HG03060 (cell line): ENCODE measurements around the gene TRMT61A.
"Not testable (repeated sequence)": the region's sequence is repeated elsewhere in the genome, so short reads cannot be mapped to it uniquely, and the experiment has no call there.

Experiments used
- ATAC-seq: cut with Tn5 transposase; IDR thresholded peaks from one replicate; pipeline ENCODE4 v1.9.1; 2021; ENCODE audit warnings: low read depth, moderate number of reproducible peaks; ENCODE audit not compliant: unreplicated experiment

The TRMT61A gene

GRCh38 chr14:103521951-103522563 lies 6.9 kb upstream of the TRMT61A start:
- no peak for ATAC-seq

GRCh38 chr14:103522649-103523574 lies 6.1 kb upstream of the TRMT61A start, which contains the start of gene CKB:
CKB (minus strand) TSS chr14:103522830; CDS start chr14:103522493, 337 bp downstream.
- ATAC-seq, result no peak

- no peak for ATAC-seq
Measured at GRCh38 chr14:103523575-103523954, 5.4 kb upstream of the TRMT61A start.

- ATAC-seq, result no peak
Measured at GRCh38 chr14:103524002-103524935, 4.7 kb upstream of the TRMT61A start.

GRCh38 chr14:103525430-103526246 lies 3.4 kb upstream of the TRMT61A start:
- not testable (repeated sequence) for ATAC-seq

GRCh38 chr14:103526247-103526913 lies 2.6 kb upstream of the TRMT61A start:
- no peak for ATAC-seq

- no peak for ATAC-seq
Measured at GRCh38 chr14:103526914-103527248, 2.1 kb upstream of the TRMT61A start.

GRCh38 chr14:103527408-103528145 lies 1.4 kb upstream of the TRMT61A start:
- peak; percentile 58 for ATAC-seq

- no peak for ATAC-seq
Measured at GRCh38 chr14:103528146-103528586, 830 bp upstream of the TRMT61A start.

- no peak for ATAC-seq
Measured at GRCh38 chr14:103529383-103530365, 678 bp downstream of the TRMT61A start.

GRCh38 chr14:103530390-103530789 lies 1.4 kb downstream of the TRMT61A start:
- ATAC-seq, result no peak

- ATAC-seq, result no peak
Measured at GRCh38 chr14:103530831-103531230, 1.8 kb downstream of the TRMT61A start.

GRCh38 chr14:103531421-103532215 lies 2.6 kb downstream of the TRMT61A start:
- ATAC-seq, result no peak

- ATAC-seq, result no peak
Measured at GRCh38 chr14:103532216-103533136, 3.5 kb downstream of the TRMT61A start.

GRCh38 chr14:103533137-103533998 lies 4.4 kb downstream of the TRMT61A start:
- no peak for ATAC-seq
